Karpas-422 (cell line): Measurements from ENCODE around the gene CDH18. TPM values are rescaled to one million over a fixed set of nuclear protein-coding genes. Genes with fewer than 3 reads are reported as not detected.

Experiments
- DNase-seq: peaks from one replicate; pipeline ENCODE4 v3.0.0-alpha.2; 2015
- H2AFZ ChIP-seq: fragments of 200-600 bp; sonication (generic); 2 replicates; pipeline ENCODE4 v1.6.1; 2014; ENCODE audit warnings: antibody characterized with exemption, low read length, mixed read lengths
- H3K27ac ChIP-seq: fragments of 200-600 bp; sonication (generic); 2 replicates; pipeline ENCODE4 v1.5.1; 2014; ENCODE audit warnings: mild to moderate bottlenecking, low read length, moderate library complexity
- H3K27me3 ChIP-seq: fragments of 200-600 bp; sonication (generic); 2 replicates; pipeline ENCODE4 v1.6.1; 2014; ENCODE audit warnings: low read length, mixed read lengths
- H3K36me3 ChIP-seq: fragments of 200-600 bp; sonication (generic); 2 replicates; pipeline ENCODE4 v1.6.1; 2014; ENCODE audit warnings: low read length, mixed read lengths; ENCODE audit not compliant: insufficient read depth
- H3K4me1 ChIP-seq: fragments of 200-600 bp; sonication (generic); 2 replicates; pipeline ENCODE4 v1.6.1; 2014; ENCODE audit warnings: mild to moderate bottlenecking, low read length, mixed read lengths
- H3K4me2 ChIP-seq: fragments of 200-600 bp; sonication (generic); 2 replicates; pipeline ENCODE4 v1.6.1; 2014; ENCODE audit warnings: low read length, low read depth, mild to moderate bottlenecking; ENCODE audit not compliant: poor library complexity, severe bottlenecking
- H3K4me3 ChIP-seq: fragments of 200-600 bp; sonication (generic); 2 replicates; pipeline ENCODE4 v1.5.1; 2014; ENCODE audit warnings: mild to moderate bottlenecking, antibody characterized with exemption, low read length, mixed read lengths
- H3K79me2 ChIP-seq: fragments of 200-600 bp; sonication (generic); 2 replicates; pipeline ENCODE4 v1.6.1; 2014; ENCODE audit warnings: mild to moderate bottlenecking, low read length, mixed read lengths
- H3K9ac ChIP-seq: fragments of 200-600 bp; sonication (generic); 2 replicates; pipeline ENCODE4 v1.6.0; 2014; ENCODE audit warnings: low read length
- H3K9me2 ChIP-seq: fragments of 200-600 bp; sonication (generic), shearing (Covaris generic); replicated peaks from 2 replicates; pipeline ENCODE4 v1.6.0; 2014; ENCODE audit warnings: mild to moderate bottlenecking, low read length, moderate library complexity; ENCODE audit not compliant: insufficient read depth
- H3K9me3 ChIP-seq: fragments of 300-700, 200-600 bp; sonication (generic); 2 replicates; pipeline ENCODE4 v1.6.1; 2014; ENCODE audit warnings: low read length, mixed read lengths
- H4K20me1 ChIP-seq: fragments of 200-600 bp; sonication (generic); 2 replicates; pipeline ENCODE4 v1.6.1; 2014; ENCODE audit warnings: mild to moderate bottlenecking, antibody characterized with exemption, low read length, low read depth; ENCODE audit not compliant: insufficient read depth
- total RNA-seq: library from RNA; depleted of rRNA; stranded (reverse); fragments of >200 nt; shearing (Covaris generic); gene quantifications from 2 replicates; pipeline ENCODE4 v1.2.3, GENCODE V29; 2014; ENCODE audit warnings: low replicate concordance

Gene CDH18
- total RNA-seq, 1 experiment from 2014 or later = not detected

GRCh38 chr5:19865336-19866089 is 122.5 kb downstream of the CDH18 start:
- no peaks in the 10 kb centered on the region for H4K20me1 ChIP-seq
- H3K79me2 ChIP-seq = no peaks in the 10 kb centered on the region
- H3K27ac ChIP-seq = no peak overlapping the region
- no peak overlapping the region for H3K4me3 ChIP-seq
- H3K9me3 ChIP-seq = peaks cover 11% of the 10 kb centered on the region
- H3K4me1 ChIP-seq = no peaks in the 10 kb centered on the region
- no peaks in the 10 kb centered on the region for H3K27me3 ChIP-seq
- H3K9ac ChIP-seq = no peak overlapping the region
- no peak for DNase-seq
- no peaks in the 10 kb centered on the region for H3K9me2 ChIP-seq
- no peak overlapping the region for H2AFZ ChIP-seq
- no peaks in the 10 kb centered on the region for H3K36me3 ChIP-seq
- no peak overlapping the region for H3K4me2 ChIP-seq

DNA sequence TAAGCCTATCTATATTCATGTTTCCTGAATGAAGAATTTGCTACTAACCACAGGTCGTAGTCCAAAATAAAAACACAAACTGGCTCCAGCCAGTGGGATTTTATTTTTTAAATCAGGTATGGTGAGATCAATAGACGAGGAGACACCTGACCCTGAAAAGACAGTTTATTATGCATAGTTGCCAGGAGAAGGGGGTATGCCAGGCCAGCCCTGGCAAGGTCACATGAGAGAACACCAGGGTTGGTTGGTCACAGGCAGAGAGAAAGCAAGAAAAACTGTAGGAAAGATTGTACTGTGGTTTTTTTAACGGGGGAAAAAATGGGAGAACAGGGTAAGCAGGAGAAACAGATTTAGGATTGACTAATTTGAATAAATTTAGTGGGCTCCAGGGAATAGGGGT is 125.3 kb downstream of the CDH18 start:
- Histone ChIP-seq H3K4me3 (no peak overlapping the region), H3K4me1 (no peaks in the 10 kb centered on the region), H3K79me2 (no peaks in the 10 kb centered on the region), H3K36me3 (no peaks in the 10 kb centered on the region), H3K4me2 (no peak overlapping the region), H4K20me1 (no peaks in the 10 kb centered on the region), H3K27ac (no peak overlapping the region), H3K9ac (no peak overlapping the region), H3K9me2 (no peaks in the 10 kb centered on the region), H3K27me3 (no peaks in the 10 kb centered on the region), H2AFZ (no peak overlapping the region), H3K9me3 (peaks cover 14% of the 10 kb centered on the region)
- DNase-seq = no peak

GRCh38 chr5:19859020-19859419 is 129.0 kb downstream of the CDH18 start:
- no peaks in the 10 kb centered on the region for H4K20me1 ChIP-seq
- H2AFZ ChIP-seq = no peak overlapping the region
- H3K79me2 ChIP-seq = no peaks in the 10 kb centered on the region
- DNase-seq = no peak
- H3K4me3 ChIP-seq = no peak overlapping the region
- H3K9me3 ChIP-seq = peaks cover 19% of the 10 kb centered on the region
- no peaks in the 10 kb centered on the region for H3K27me3 ChIP-seq
- no peak overlapping the region for H3K9ac ChIP-seq
- H3K9me2 ChIP-seq = no peaks in the 10 kb centered on the region
- H3K36me3 ChIP-seq = no peaks in the 10 kb centered on the region
- no peak overlapping the region for H3K4me2 ChIP-seq
- H3K4me1 ChIP-seq = no peaks in the 10 kb centered on the region
- no peak overlapping the region for H3K27ac ChIP-seq

DNA sequence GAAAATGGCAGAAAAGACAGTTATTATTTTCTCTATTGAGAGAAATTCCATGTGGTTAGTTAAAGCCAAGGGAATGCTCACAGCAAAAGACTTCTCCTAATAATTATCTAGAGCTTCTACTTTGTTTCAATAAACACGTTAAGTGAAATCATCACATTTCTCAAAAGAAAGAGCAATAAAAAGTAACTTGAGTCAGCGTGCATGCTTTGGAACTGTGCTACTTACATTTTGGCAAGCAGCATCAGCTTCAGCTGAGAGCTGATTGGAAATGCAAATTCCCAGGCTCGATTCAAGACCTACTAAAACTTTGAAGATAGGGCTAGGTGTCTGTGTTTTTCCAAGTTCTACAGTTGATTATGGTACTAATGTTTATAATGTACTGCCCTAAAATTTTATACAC is 132.1 kb downstream of the CDH18 start:
- Histone ChIP-seq H3K27ac (no peak overlapping the region), H3K4me3 (no peak overlapping the region), H3K9ac (no peak overlapping the region), H3K4me1 (no peaks in the 10 kb centered on the region), H2AFZ (no peak overlapping the region), H3K4me2 (no peak overlapping the region), H3K9me2 (no peaks in the 10 kb centered on the region), H4K20me1 (no peaks in the 10 kb centered on the region), H3K27me3 (no peaks in the 10 kb centered on the region), H3K36me3 (no peaks in the 10 kb centered on the region), H3K9me3 (peaks cover 19% of the 10 kb centered on the region), H3K79me2 (no peaks in the 10 kb centered on the region)
- no peak for DNase-seq

DNA sequence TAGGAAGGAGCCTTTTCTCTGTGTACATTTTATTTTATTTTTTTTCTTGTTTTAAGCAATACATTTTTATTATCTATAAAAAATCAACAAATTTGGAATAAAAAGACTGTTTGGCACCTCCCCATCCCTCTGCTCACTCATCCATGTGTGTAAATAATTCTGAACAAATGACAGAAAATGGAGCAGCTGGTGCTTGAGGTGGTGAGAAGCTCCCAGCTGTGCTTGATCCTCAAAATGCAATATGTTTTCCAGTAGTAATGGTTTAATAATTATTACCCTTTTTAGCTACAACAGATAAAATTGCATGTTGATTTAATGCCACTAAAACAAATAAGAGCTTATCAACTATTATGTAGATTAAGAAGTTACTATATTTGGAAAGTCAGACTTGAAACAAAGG is 132.5 kb downstream of the CDH18 start:
- Histone ChIP-seq H3K9me2 (no peaks in the 10 kb centered on the region), H4K20me1 (no peaks in the 10 kb centered on the region), H3K36me3 (no peaks in the 10 kb centered on the region)

GRCh38 chr5:19855031-19855430 is 133.0 kb downstream of the CDH18 start:
- no peaks in the 10 kb centered on the region for H4K20me1 ChIP-seq
- no peak overlapping the region for H3K27ac ChIP-seq
- H3K27me3 ChIP-seq = no peaks in the 10 kb centered on the region
- no peaks in the 10 kb centered on the region for H3K36me3 ChIP-seq
- H3K4me1 ChIP-seq = no peaks in the 10 kb centered on the region
- DNase-seq = no peak
- H3K9me2 ChIP-seq = no peaks in the 10 kb centered on the region
- H3K4me3 ChIP-seq = no peak overlapping the region
- H2AFZ ChIP-seq = no peak overlapping the region
- no peak overlapping the region for H3K9ac ChIP-seq
- H3K9me3 ChIP-seq = peaks cover 26% of the 10 kb centered on the region
- H3K79me2 ChIP-seq = no peaks in the 10 kb centered on the region
- H3K4me2 ChIP-seq = no peak overlapping the region

More for the DNA sequence above, 132.5 kb downstream of the CDH18 start:
- H3K27me3 ChIP-seq = no peaks in the 10 kb centered on the region
- H3K9ac ChIP-seq = no peak overlapping the region
- no peak overlapping the region for H3K4me3 ChIP-seq
- no peaks in the 10 kb centered on the region for H3K79me2 ChIP-seq
- H3K4me2 ChIP-seq = no peak overlapping the region
- H3K27ac ChIP-seq = no peak overlapping the region
- H3K9me3 ChIP-seq = peaks cover 24% of the 10 kb centered on the region
- H2AFZ ChIP-seq = no peak overlapping the region
- DNase-seq = no peak
- H3K4me1 ChIP-seq = no peaks in the 10 kb centered on the region

DNA sequence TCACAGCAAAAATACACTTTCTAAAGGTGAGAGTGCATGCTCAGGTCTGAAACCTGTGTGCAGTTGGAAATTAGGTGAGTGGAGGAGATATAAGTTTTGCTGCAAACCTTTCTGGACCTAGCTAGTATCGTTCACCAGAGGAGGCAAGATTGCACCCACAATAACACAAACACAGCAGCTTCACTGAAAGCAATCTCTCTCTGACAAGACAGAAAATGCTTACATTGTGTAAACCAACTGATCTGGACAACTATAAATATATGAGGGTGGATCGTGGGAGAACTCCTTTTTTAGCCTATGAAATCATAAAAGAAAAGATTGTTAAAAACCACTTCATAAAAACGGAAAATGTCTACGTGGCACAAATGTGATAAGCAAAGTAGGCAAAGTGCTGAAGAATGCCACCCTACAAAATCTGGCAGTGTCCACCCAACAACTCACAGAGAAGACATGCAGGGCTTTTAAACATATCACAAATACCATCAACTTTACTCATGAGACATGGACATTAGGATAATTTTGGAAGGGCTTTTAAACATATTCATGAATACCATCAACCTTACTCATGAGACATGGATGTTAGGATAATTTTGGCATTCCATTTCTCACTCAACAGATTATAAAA is 134.3 kb downstream of the CDH18 start:
- Histone ChIP-seq H2AFZ (no peak overlapping the region), H3K79me2 (no peaks in the 10 kb centered on the region), H3K9me3 (peaks cover 26% of the 10 kb centered on the region; the same call in 1 of the 2 replicates), H3K9me2 (no peaks in the 10 kb centered on the region), H3K4me2 (no peak overlapping the region), H3K27ac (no peak overlapping the region), H3K4me3 (no peak overlapping the region), H3K36me3 (no peaks in the 10 kb centered on the region), H4K20me1 (no peaks in the 10 kb centered on the region), H3K27me3 (no peaks in the 10 kb centered on the region), H3K4me1 (no peaks in the 10 kb centered on the region), H3K9ac (no peak overlapping the region)
- DNase-seq = no peak

DNA sequence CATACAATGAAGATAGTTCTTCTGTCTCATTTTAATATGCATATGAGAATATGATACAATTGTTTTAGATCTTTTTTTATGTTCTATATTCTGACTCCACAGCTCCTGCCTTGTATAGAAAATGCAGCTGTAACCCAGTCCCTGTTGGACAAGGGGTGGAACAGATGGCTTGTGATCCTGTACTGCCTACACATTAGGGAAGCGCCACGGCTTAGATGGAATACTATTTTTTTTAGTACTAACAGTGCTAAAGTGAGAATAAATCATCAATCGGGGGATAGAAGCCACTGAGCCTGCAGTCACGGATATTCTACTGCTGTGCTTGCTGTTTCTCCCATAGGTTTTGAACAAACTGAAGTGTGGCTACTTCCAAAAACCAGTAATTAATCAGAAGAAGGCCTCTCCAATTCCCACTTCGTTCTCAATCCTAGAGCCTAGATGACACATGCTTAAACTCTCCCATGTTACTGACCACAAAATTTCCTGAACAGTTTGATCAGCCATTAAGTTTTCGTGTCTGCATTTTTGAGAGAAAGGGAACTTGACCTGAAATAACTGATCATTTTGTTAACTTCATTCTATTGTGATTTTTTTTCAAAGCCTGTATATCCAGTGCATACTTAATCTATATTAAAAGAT is 150.3 kb downstream of the CDH18 start:
- no peak for DNase-seq
- Histone ChIP-seq H4K20me1 (no peaks in the 10 kb centered on the region), H3K36me3 (no peaks in the 10 kb centered on the region), H3K4me1 (no peaks in the 10 kb centered on the region), H3K9ac (no peak overlapping the region), H3K4me3 (no peak overlapping the region), H3K9me2 (no peaks in the 10 kb centered on the region), H3K4me2 (no peak overlapping the region), H3K27me3 (no peaks in the 10 kb centered on the region), H2AFZ (no peak overlapping the region), H3K27ac (no peak overlapping the region), H3K9me3 (peaks cover 10% of the 10 kb centered on the region), H3K79me2 (no peaks in the 10 kb centered on the region)
